GM19193 (cell line): ENCODE data around the gene CLPTM1L.

Experiments used
- POLR2A ChIP-seq: IDR thresholded peaks from 4 replicates; pipeline ENCODE4 v1.6.1; 2011; ENCODE audit not compliant: insufficient read depth, insufficient read length; ENCODE audit errors: extremely low read depth

The CLPTM1L gene

DNA sequence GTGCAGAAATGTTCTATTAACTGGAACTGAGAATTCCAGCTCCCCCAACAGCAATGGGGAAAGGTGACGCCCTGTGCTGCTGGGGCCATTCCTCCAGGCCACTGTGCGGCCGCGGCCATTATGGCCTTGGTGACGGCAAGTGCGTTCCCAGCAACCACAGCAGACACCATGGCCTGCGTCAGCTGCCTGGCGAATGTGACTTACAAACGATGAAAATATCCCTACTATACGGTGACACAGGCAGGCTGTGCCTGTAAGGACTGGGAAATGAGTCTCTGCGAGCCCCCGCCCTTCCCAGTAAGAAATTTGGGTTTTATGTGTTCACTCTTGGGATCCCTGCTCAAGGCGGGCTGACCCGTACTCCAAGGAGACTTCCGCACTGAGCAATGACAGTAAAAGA is 20.6 kb downstream of the CLPTM1L start:
- TF ChIP-seq POLR2A, result no peak

DNA sequence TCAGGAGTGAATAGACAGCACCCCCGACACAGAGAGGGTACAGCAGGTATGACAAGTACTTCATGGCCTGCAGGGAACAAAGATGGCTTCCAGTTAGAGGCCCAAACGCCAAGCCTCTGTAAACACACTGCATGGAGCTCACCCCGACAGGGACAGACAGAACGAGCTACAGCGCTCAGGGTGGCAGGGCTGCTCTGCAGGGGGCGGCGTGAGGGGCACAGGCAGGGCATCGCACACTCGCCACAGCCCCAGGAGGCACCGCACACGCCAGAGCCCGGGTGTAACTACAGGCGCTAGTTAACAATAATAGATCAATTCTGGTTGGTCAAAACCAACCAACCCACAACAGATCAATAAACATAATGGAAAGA is 21.1 kb downstream of the CLPTM1L start:
- no peak for TF ChIP-seq POLR2A

DNA sequence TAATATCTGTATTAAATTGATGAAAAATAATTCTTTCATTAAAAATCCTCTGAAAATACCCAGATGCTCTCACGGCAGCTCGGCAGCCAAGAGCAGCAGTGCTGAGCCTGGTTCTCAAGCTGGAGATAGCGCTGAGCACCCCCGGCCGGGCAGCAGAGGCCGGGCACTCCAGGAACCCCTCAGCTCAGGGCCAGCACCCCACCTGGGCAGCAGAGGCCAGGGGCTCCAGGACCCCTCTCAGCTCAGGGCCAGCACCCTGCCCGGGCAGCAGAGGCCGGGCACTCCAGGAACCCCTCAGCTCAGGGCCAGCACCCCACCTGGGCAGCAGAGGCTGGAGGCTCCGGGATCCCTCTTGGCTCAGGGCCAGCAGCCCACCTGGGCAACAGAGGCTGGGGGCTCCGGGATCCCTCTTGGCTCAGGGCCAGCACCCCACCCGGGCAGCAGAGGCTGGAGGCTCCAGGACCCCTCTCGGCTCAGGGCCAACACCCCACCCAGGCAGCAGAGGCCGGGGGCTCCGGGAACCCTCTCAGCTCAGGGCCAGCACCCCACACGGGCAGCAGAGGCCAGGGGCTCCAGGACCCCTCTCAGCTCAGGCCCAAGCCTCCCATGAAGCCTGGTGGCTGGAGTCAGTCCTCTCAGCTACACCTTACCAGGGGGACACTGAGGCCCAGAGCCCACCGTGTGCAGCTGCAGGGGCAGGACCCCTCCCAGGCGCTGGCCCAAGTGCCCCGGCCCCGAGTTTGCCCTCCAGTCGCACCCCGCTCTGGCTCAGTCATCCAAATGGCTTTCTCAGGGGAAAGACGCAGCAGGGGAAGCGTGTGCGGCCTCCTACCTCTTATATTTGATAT is 21.7 kb downstream of the CLPTM1L start:
- TF ChIP-seq POLR2A, result no peak

DNA sequence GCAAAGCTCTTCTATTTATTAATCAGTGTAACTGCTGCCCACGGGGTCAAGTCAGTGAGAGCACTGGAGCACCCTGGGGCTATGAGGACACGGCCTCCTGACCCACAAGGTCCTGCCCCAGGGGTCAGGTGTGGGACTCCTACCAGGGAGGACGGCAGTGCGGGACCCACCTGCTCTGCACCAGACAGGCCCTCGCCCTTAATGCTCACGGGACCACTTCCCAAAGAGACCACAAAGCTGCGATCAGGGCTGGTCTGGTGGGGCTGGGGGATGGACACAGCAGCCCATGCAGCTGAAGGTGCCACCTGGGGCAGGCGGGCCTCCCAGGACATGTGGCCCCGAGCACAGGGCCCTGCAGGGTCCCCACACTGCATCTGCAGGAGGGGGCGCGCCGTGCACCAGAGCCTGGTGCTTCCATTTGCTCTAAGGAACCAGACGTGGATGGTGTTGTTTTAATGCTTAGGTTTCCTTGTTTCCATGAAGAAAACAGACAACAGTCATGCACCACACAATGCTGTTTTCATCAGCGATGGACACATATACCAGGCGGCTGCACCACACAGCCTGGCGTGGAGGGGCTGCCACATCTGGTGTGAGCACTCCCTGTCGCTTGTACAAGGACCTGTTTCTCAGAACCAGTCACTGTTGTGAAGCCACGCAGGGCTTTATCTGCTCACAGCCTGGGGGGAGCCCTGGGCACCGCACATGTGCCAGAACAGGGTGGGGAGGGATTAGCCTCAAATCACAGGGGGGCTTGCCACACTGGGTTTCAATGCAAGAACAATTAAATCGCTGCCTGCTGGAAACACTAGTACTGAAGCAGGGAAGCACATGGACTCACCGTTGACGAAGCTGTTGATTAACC is 22.6 kb downstream of the CLPTM1L start:
- TF ChIP-seq POLR2A, result no peak

DNA sequence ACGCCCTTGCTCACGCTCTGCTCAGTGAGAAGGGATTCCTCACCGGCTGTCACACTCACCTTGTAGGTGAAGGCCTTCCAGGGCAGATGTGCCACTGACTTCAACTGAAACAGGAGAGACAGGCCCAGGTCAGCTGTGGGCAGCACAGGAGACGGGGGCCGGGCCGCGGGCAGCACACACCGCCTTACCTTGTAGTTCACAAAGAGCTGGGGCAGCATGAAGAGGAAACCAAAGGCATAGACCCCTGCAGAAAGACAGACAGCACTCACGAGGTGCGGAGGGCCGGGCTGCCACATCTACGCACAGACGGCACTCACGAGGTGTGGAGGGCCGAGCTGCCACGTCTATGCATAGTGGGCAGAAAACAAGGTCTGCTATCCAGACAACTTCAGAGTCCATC is 23.3 kb downstream of the CLPTM1L start:
- no peak for TF ChIP-seq POLR2A

DNA sequence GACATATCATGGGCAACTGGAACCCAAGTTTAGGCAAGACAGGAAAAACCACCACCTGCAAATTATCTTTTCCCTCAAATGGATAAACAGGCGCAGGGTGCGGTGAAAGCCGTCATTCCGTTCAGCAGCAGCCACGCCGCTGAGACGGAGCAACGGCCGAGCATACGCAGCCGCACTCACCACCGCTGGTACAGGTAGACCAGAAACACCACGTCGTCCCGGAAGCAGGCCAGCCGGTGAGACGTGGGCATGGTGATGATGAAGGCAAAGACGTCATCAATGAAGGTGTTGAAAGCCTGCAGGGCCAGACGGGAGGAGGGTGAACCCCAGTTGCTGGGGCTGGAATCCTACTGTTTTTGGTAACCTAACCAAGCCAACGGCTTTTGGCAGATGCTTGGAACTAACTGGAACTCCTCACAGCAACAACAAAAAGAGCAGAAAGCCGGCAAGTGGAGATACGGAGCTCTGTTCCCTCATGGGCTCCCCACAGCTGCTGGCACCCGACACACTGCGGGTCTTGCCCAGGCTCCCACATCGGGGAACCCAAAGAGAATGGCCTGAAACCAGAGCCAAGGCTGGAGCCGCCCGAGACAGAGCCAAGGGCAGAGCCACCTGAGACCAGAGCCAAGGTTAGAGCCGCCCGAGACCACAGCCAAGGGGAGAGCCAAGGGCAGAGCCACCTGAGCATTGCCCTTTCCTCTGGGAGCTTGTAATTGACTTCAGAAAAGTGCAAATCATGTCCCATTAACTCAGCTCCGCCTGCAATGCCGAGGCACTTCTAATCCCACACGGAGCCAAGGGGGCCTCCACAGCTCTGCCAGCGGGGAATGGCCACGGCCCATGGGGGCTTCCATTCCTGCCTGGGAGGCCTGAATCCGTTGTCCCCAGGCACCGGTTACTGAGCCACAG is 24.2 kb downstream of the CLPTM1L start:
- no peak for TF ChIP-seq POLR2A

DNA sequence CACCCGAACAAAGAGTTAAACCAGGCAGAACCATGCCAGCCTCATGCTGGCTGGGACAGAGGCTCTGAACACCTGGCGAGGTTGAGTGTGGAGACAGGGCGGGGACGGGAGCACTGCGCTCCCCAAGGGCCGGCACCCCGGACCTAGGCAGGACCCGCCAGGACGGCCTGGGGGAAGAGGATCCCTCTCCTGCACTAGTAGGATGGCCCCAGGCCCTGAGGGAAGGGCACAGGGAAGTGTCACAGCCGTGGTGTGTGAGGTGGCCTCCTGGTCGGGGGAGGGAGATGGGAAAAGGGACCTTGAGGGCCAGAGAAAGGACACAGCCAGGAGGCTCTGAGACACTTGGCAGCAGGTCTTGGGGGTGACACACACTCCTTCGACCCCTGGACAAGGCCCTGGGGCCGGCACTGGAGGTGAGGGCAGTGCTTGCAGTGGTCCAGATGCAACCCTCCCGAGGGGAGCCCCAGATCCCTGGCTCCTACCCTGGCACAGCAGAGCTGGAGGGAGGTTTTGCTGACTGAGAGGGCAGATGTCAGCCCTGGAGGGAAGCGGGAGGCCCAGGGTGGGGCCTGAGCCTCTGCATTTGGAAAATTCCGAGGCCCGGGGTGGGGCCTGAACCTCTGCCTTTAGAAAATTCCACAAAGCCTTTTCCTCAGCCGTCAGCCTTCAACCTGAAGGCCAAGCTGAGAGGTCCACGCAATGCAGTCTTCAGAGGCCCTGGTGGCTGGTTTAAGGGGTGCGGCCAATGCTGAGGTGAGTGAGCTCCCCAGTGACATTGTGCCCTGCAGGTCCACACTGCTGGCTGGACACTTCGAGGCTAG is 25.3 kb downstream of the CLPTM1L start:
- TF ChIP-seq POLR2A, result no peak

DNA sequence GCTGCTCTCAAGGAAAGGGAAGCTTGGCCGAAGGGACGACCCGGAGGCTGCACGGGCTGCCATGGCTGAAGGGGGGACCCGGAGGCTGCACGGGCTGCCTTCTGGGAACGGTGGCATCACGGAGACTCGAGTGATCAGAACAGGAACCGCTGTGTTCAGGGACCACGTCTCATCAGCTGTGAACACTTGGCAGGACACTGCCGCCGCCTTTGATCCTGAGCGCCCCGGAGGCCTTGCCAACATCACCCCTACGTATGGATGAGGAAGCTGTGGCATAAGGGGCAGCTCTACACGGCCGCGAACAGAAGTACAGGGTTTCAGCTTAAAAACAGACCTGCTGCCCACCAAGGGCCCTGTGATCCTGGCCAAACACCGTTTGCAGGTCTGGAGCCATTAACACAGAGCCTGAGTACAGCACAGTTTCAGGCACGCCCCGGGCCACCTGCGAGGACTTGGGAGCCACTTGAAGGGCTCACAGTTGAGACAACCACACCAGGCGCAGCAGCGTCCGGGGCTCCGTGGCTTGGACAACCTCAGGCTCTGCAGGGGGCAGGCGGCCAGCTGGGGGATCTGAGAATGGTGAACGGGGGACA is 26.1 kb downstream of the CLPTM1L start:
- no peak for TF ChIP-seq POLR2A

DNA sequence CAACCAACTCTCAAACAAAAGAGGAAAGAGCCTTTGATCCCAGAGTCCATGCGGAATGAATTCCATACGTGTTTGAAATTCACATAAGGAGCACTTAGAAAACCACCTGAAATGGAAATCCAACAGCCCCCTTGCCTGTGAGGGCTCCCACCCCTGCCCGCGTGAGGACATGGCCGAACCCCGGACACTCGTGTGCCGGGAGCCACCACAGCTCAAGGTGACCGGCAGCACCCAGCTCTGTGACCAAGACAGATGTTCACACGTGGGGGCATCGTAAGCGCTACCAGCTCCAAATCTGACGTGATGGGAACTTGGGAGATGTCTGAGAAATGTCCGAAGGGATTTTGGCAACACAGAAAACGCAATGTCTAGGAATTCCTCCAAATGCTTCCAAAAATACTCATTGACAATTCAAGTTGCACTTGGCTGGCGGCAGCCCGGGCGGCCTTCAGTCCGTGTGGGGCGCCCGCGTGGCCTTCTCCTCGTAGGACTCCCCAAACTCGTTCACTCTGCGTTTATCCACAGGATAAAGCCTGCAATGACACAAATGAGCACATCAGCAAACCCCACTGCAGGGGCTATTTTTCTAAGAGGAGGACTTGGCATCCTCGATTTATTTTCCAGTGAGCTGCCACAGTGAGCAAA is 26.9 kb downstream of the CLPTM1L start:
- no peak for TF ChIP-seq POLR2A

DNA sequence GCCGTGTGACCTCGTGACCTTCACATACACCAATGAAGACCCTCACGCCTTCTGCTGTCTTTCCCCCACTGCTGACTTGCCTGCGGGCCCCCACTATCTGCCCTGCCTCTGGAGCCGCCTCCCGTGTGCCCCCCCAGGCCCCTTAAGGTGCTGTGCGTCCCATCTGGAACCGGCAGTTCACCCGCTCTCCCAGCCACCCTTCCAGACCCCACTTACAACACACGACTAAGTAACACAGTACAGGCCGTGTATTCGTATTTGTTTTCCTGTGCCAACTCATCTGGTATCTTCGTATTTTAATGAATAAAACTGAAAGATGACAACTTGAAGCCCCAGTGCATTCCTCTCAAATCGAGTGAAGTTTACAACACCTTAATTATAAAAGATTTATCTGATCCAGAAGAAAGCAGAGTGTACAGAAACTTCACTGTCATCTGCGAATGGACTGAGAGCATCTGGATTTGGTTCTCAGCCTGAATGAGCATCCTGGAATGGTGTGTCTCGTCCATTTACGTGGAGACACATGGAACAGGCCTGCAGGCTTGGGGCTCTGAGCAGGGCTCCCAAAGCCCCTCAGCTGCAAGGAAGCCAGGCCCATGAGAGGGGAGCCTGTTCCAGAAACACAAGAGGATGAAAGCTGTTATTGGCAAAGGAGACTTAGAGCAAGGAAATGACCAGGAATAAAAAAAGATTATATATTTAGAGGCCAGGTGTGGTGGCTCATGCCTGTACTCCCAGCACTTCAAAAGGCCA is 28.1 kb downstream of the CLPTM1L start:
- TF ChIP-seq POLR2A, result no peak

DNA sequence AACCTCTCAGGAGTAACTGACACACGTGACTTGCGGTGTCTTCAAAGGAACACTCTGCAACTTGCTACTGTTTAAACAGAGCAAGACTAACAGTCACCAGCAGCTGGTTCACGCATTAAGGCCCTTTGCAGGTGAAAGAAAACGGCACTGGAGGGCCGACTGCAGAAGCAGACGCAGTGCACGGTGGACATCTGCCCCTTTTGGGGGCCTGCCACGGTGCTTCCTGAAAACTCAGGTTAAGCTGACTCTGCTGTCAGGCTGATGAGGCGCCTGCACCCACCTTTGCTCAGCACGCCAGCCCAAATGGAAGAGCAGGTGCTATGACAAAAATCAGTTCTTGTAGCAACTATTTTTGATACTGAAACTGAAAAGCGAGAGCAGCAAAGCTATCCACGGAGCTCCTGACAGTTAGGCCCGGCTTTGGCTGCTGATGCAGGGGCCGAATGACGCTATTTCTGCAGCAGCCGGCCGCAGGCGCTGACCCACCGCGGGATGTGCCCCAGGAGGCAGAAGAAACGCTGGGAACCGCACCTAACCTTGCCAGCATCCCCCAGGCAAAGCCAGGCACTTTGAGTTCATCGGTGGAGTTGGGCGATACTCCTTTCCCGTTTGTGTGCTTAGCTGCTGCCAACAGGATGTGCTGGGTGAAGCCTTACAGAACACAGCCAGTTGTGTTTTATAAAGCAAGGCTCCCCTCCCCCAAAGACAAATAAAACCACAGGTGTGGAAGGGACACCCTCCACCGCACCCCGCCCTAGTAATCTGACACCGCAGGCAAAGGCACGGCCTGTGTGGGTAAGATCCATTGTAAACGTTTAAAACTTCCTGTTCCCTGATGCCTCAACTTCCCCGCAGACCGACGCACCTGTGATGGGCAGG is 29.0 kb downstream of the CLPTM1L start:
- TF ChIP-seq POLR2A, result peak; percentile 33
